Natural killer cell (primary cell): ENCODE data around the gene MAFB. TPM values are rescaled to one million over a fixed set of nuclear protein-coding genes. Genes with fewer than 3 reads are reported as not detected.

Experiments used
- ATAC-seq, 3 donors: fragments of 150-1000 bp in 2 of 3; fragments of 200-7000 bp in 1 of 3; cut with Tn5 transposase; 1 replicate in 1 of 3; 2 replicates in 2 of 3; pipeline ENCODE4 v1.10.0; 2021; ENCODE audit warnings: mild to moderate bottlenecking in 2 of 3, moderate library complexity in 2 of 3
- DNase-seq, 2 donors: peaks; one replicate each; pipeline versions ENCODE4 v3.0.0 to v3.0.0-alpha.2; 2013 to 2021; ENCODE audit warnings: mixed read lengths in 1 of 2
- H3K27ac ChIP-seq: one replicate; pipeline ENCODE4 v1.5.1; 2013; ENCODE audit warnings: mild to moderate bottlenecking, low read length
- H3K27me3 ChIP-seq: one replicate; pipeline ENCODE4 v1.6.1; 2013; ENCODE audit warnings: low read length; ENCODE audit not compliant: control insufficient read depth, insufficient read depth
- H3K36me3 ChIP-seq: one replicate; pipeline ENCODE4 v1.6.1; 2013; ENCODE audit warnings: low read length; ENCODE audit not compliant: control insufficient read depth, insufficient read depth
- H3K4me1 ChIP-seq: one replicate; pipeline ENCODE4 v1.6.1; 2013; ENCODE audit warnings: low read length; ENCODE audit not compliant: control insufficient read depth, insufficient read depth
- H3K4me3 ChIP-seq: one replicate; pipeline ENCODE4 v1.5.1; 2013; ENCODE audit warnings: low read length
- H3K9me3 ChIP-seq: one replicate; pipeline ENCODE4 v1.6.1; 2013; ENCODE audit warnings: low read length; ENCODE audit not compliant: control insufficient read depth, insufficient read depth
- H3K27ac Mint-ChIP-seq, 2 donors: one replicate each; pipeline ENCODE4 v1.8.0; 2022; ENCODE audit warnings: mild to moderate bottlenecking in 2 of 2, mixed read lengths in 2 of 2, moderate library complexity in 1 of 2
- H3K27me3 Mint-ChIP-seq, 2 donors: one replicate each; pipeline ENCODE4 v1.8.0; 2022; ENCODE audit warnings: low read depth in 2 of 2, mixed read lengths in 2 of 2
- H3K36me3 Mint-ChIP-seq: one replicate; pipeline ENCODE4 v1.8.0; 2022; ENCODE audit warnings: mixed read lengths
- H3K4me1 Mint-ChIP-seq, 2 donors: one replicate each; pipeline ENCODE4 v1.8.0; 2022; ENCODE audit warnings: mixed read lengths in 2 of 2
- H3K4me3 Mint-ChIP-seq: one replicate; pipeline ENCODE4 v1.8.0; 2022; ENCODE audit warnings: mild to moderate bottlenecking, moderate library complexity, mixed read lengths
- H3K9me3 Mint-ChIP-seq, 2 donors: one replicate each; pipeline ENCODE4 v1.8.0; 2022; ENCODE audit warnings: mixed read lengths in 2 of 2
- WGBS: methylation state at CpG from one replicate; pipeline ENCODE4 v1.1.7; 2013; ENCODE audit warnings: missing lambda C conversion rate; ENCODE audit not compliant: insufficient coverage; 5-methylcytosine and 5-hydroxymethylcytosine counted together
- intact Hi-C: fragments of 100-400 bp; cut with micrococcal nuclease; formaldehyde crosslinking; loops from one replicate; pipeline ENCODE4 v1.14.2; 2022
- total RNA-seq, 4 donors: library from RNA; stranded (reverse); fragments of 120-200 nt in 1 of 4; gene quantifications; one replicate each; pipeline versions ENCODE4 v1.2.3 to v1.2.4, GENCODE V29; 2013 to 2022
- TF ChIP-seq, protein P1 (sequence below): fragments of 200-600 bp; IDR thresholded peaks from one replicate; pipeline ENCODE4 v1.8.0; 2022; ENCODE audit warnings: antibody characterized with exemption

Gene MAFB
- total RNA-seq, 3 donors from 2014 or later (not counting 1 experiment from before 2014, with no cell fraction given): 10.3 to 38.9 (median 19.7) TPM

DNA sequence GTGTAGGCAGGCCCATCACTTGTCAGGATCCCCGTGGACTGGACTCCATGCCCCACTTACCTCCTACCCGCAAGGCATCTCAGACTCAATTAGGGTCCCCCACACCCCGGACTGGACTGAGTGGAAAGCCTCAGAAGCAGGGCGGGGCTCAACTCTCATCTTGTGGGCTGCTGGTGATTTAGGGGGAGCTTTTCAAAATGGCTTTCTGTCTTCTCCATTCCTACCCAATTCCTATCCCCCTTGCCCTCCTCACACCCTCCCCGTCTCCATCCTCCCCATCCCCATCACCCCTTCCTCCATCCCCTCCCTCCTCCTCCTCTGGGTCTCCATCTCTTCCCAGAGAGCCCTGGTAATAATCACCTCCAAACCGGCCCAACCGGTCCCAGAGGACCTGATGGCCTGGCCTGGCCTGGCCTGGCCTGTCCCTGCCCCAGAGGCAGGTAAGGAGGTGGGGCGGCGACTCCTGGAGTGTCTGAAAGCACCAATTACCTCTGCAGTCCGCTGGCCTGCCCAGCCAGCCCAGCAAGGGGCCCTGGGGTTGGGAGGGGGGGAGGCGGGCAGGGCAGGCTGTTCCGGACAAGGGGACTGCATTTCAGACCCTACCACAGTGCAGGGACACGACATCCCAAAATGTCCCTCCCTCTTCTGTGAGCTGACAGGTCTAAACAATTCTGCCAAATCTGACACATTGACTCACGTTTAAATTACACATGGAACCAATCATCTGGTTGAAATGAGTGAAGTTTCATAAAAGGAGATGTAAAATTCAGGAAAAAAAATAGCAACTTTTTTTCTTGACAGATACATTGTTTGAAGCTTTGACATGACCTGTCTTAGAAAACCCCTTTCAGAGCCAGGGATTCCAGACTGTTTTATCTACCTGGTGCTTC is 24.8 kb downstream of the MAFB start:
- H3K27me3 Mint-ChIP-seq: peaks cover 7 to 10% of the 10 kb centered on the region in 2 donors
- no peak for DNase-seq
- H3K4me1 Mint-ChIP-seq: no peaks in the 10 kb centered on the region
- WGBS: 82% methylated on average over 10 of the region's 14 CpGs
- intact Hi-C loops: no loop called here
- no peak overlapping the region for H3K27ac Mint-ChIP-seq
- H3K36me3 Mint-ChIP-seq: no peaks in the 10 kb centered on the region
- H3K27me3 ChIP-seq: no peaks in the 10 kb centered on the region
- H3K36me3 ChIP-seq: no peaks in the 10 kb centered on the region
- H3K4me1 ChIP-seq: no peaks in the 10 kb centered on the region
- no peaks in the 10 kb centered on the region for H3K9me3 ChIP-seq
- H3K27ac ChIP-seq: no peak overlapping the region
- TF ChIP-seq, protein P1, sequence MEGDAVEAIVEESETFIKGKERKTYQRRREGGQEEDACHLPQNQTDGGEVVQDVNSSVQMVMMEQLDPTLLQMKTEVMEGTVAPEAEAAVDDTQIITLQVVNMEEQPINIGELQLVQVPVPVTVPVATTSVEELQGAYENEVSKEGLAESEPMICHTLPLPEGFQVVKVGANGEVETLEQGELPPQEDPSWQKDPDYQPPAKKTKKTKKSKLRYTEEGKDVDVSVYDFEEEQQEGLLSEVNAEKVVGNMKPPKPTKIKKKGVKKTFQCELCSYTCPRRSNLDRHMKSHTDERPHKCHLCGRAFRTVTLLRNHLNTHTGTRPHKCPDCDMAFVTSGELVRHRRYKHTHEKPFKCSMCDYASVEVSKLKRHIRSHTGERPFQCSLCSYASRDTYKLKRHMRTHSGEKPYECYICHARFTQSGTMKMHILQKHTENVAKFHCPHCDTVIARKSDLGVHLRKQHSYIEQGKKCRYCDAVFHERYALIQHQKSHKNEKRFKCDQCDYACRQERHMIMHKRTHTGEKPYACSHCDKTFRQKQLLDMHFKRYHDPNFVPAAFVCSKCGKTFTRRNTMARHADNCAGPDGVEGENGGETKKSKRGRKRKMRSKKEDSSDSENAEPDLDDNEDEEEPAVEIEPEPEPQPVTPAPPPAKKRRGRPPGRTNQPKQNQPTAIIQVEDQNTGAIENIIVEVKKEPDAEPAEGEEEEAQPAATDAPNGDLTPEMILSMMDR: no peak
- no peak for ATAC-seq
- H3K4me3 ChIP-seq: no peak overlapping the region
- no peaks in the 10 kb centered on the region for H3K9me3 Mint-ChIP-seq
- H3K4me3 Mint-ChIP-seq: no peak overlapping the region

DNA sequence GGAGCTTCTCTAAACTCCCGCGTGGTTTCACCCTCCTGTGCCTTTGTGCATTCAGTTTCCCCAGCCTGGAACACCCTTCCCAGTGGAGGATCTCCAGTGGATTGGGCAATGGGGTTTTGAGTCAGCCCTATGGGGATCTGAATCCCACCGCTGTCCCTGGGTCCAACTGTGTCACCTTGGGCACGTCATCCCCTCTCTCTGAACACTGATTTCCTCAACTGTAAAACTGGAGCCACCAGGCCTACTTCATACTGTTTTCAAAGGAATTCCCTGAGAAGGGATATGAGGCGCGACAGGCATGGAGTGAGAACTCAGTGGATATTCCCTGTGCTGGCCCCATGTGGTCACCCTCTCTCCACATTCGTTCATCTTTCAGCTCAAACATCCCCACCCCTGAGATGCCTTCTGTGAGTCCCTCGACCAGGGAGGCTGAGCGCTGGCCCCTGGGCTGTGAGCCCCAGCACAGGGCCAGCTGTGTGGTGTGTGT is 25.7 kb downstream of the MAFB start:
- Histone ChIP-seq H3K4me3 (no peak overlapping the region), H3K27me3 (no peaks in the 10 kb centered on the region), H3K4me1 (no peaks in the 10 kb centered on the region), H3K9me3 (no peaks in the 10 kb centered on the region), H3K36me3 (no peaks in the 10 kb centered on the region), H3K27ac (no peak overlapping the region)
- H3K9me3 Mint-ChIP-seq: no peaks in the 10 kb centered on the region
- peaks cover 7 to 14% of the 10 kb centered on the region in 2 donors for H3K27me3 Mint-ChIP-seq
- no peaks in the 10 kb centered on the region for H3K36me3 Mint-ChIP-seq
- TF ChIP-seq, protein P1: no peak
- ATAC-seq (no peak), DNase-seq (no peak)
- H3K4me1 Mint-ChIP-seq: no peaks in the 10 kb centered on the region
- H3K4me3 Mint-ChIP-seq: no peak overlapping the region
- no peak overlapping the region for H3K27ac Mint-ChIP-seq
- WGBS: 75% methylated on average over 9 of the region's 9 CpGs
- intact Hi-C loops: no loop called here

DNA sequence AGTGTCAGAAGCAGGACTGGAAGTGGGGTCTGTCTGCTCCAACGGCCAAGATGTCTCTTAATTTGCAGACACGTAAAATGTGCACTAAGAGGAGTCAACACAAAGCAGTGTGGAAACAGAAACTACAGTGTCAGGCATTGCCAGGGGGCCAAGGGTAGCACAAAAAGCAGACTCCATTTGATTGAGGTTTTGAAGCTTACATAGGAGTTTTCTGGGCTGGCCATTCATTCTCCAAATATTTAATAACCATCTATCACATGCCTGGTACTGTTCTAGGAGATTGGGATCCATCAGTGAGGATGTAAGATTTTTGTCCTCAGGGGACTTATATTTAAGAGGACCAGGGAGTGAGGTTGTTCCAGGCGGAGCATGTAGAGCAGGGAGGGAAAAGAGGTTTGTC is 29.5 kb downstream of the MAFB start:
- Mint-ChIP-seq H3K4me1 (no peaks in the 10 kb centered on the region), H3K4me3 (no peak overlapping the region), H3K9me3 (no peaks in the 10 kb centered on the region), H3K27me3 (peaks cover 15 to 19% of the 10 kb centered on the region in 2 donors), H3K36me3 (no peaks in the 10 kb centered on the region), H3K27ac (no peak overlapping the region)
- Histone ChIP-seq H3K27me3 (no peaks in the 10 kb centered on the region), H3K4me1 (no peaks in the 10 kb centered on the region), H3K27ac (no peak overlapping the region), H3K4me3 (no peak overlapping the region), H3K36me3 (no peaks in the 10 kb centered on the region), H3K9me3 (no peaks in the 10 kb centered on the region)
- no peak for ATAC-seq
- TF ChIP-seq, protein P1: no peak
- no peak for DNase-seq
- intact Hi-C loops: no loop called here
- WGBS: 90% methylated on average over 3 of the region's 3 CpGs
